ENCODE results near the gene CNN2.

CNN2 gene

DNA sequence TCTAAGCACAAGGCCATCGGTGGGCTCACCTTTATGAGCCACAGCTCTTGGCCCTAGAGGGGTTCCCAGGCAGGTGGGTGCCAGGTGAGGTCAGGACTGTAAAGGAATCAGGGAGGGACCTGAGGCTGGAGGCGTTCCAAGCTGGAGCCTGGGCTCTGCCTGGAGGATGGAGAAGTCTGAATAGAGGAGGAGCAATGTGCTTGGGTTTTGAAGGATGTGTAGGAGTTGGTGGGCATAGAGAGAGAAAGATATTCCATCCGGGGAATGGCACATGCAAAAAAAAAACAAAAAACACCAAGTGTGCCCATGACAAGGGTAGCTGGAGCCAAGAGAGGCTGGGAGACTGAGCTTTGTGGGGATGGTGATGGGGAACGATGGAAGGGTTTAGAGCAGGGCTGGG lies 23.8 kb upstream of the CNN2 start:
- H3K18ac ChIP-seq (ENCODE audit: low read length) = no peak overlapping the region
- no peak overlapping the region for H3K4me3 ChIP-seq (ENCODE audit: low read length)
- no peak overlapping the region for H3K56ac ChIP-seq (ENCODE audit: low read length)
- no peak overlapping the region for H2BK120ac ChIP-seq (ENCODE audit: low read depth, low read length)
- no CpG with 5 or more reads among the region's 4 CpGs for WGBS (ENCODE audit: extremely low coverage, insufficient coverage, low lambda C conversion rate)
- no peak overlapping the region for H3K27ac ChIP-seq (ENCODE audit: low read depth, low read length)
- DNase-seq = no peak
- H3K79me2 ChIP-seq (ENCODE audit: control insufficient read depth, insufficient read depth, low read length) = no peaks in the 10 kb centered on the region
- no peak overlapping the region for H3K4me2 ChIP-seq (ENCODE audit: low read length)
- H3K4me1 ChIP-seq (ENCODE audit: control insufficient read depth, low read depth, low read length) = no peaks in the 10 kb centered on the region
- H2BK15ac ChIP-seq (replicated peaks; ENCODE audit: low read depth) = no peak overlapping the region
- H3K79me1 ChIP-seq (ENCODE audit: low read length) = no peaks in the 10 kb centered on the region
- H3K36me3 ChIP-seq (ENCODE audit: control insufficient read depth, insufficient read depth, low read length) = no peaks in the 10 kb centered on the region
- no peak overlapping the region for H2BK5ac ChIP-seq (ENCODE audit: low read length)
- no peak overlapping the region for H4K5ac ChIP-seq (ENCODE audit: low read length)
- H4K8ac ChIP-seq (ENCODE audit: low read depth, low read length) = no peak overlapping the region
- H3K9ac ChIP-seq (ENCODE audit: low read length) = no peak overlapping the region
- H2AK5ac ChIP-seq (ENCODE audit: low read length) = no peak overlapping the region
- no peak overlapping the region for H3K23ac ChIP-seq (ENCODE audit: low read length)
- peaks cover 5% of the 10 kb centered on the region for H3K27me3 ChIP-seq (ENCODE audit: insufficient read depth, low read length, poor library complexity)
- no peak overlapping the region for H3K4ac ChIP-seq (ENCODE audit: low read depth, low read length)

GRCh38 chr19:1003283-1003682 lies 23.1 kb upstream of the CNN2 start:
- Histone ChIP-seq H3K4me1 (ENCODE audit: control insufficient read depth, low read depth, low read length) (no peaks in the 10 kb centered on the region), H3K4me2 (ENCODE audit: low read length) (no peak overlapping the region), H3K9ac (ENCODE audit: low read length) (no peak overlapping the region), H3K27ac (ENCODE audit: low read depth, low read length) (no peak overlapping the region), H4K8ac (ENCODE audit: low read depth, low read length) (no peak overlapping the region), H3K23ac (ENCODE audit: low read length) (no peak overlapping the region), H3K79me2 (ENCODE audit: control insufficient read depth, insufficient read depth, low read length) (no peaks in the 10 kb centered on the region), H2BK120ac (ENCODE audit: low read depth, low read length) (no peak overlapping the region), H2BK5ac (ENCODE audit: low read length) (no peak overlapping the region), H3K56ac (ENCODE audit: low read length) (no peak overlapping the region), H4K5ac (ENCODE audit: low read length) (no peak overlapping the region), H3K79me1 (ENCODE audit: low read length) (no peaks in the 10 kb centered on the region), H3K36me3 (ENCODE audit: control insufficient read depth, insufficient read depth, low read length) (no peaks in the 10 kb centered on the region), H3K27me3 (ENCODE audit: insufficient read depth, low read length, poor library complexity) (peaks cover 5% of the 10 kb centered on the region), H3K4ac (ENCODE audit: low read depth, low read length) (no peak overlapping the region), H3K18ac (ENCODE audit: low read length) (no peak overlapping the region), H2BK15ac (replicated peaks; ENCODE audit: low read depth) (no peak overlapping the region), H2AK5ac (ENCODE audit: low read length) (no peak overlapping the region), H3K4me3 (ENCODE audit: low read length) (no peak overlapping the region)
- no CpG with 5 or more reads among the region's 37 CpGs for WGBS (ENCODE audit: extremely low coverage, insufficient coverage, low lambda C conversion rate)
- DNase-seq = no peak

DNA sequence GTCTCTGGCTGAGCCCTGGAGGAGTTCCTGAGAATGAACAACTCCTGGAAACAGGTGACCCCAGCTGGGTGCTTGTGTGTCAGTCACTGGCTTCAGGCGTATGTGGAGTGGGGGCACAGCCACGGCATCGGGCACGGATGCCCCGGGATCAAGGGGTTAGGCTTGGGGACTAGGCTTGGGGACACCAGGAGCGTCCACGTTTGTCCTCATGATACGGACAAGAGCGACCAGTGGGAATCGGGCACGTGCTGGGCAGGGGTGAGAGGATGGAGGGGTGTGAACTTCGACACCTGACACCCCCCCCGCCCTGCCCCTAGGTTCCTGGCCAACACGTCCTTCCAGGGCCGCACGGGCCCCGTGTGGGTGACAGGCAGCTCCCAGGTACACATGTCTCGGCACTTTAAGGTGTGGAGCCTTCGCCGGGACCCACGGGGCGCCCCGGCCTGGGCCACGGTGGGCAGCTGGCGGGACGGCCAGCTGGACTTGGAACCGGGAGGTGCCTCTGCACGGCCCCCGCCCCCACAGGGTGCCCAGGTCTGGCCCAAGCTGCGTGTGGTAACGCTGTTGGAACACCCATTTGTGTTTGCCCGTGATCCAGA lies 22.1 kb upstream of the CNN2 start:
- DNase-seq = no peak
- no peak overlapping the region for H3K27ac ChIP-seq (ENCODE audit: low read depth, low read length)
- H3K79me1 ChIP-seq (ENCODE audit: low read length) = no peaks in the 10 kb centered on the region
- H3K23ac ChIP-seq (ENCODE audit: low read length) = no peak overlapping the region
- H4K5ac ChIP-seq (ENCODE audit: low read length) = no peak overlapping the region
- no peak overlapping the region for H2AK5ac ChIP-seq (ENCODE audit: low read length)
- H3K56ac ChIP-seq (ENCODE audit: low read length) = no peak overlapping the region
- no peak overlapping the region for H3K4me2 ChIP-seq (ENCODE audit: low read length)
- no peaks in the 10 kb centered on the region for H3K79me2 ChIP-seq (ENCODE audit: control insufficient read depth, insufficient read depth, low read length)
- no peak overlapping the region for H2BK15ac ChIP-seq (replicated peaks; ENCODE audit: low read depth)
- H4K8ac ChIP-seq (ENCODE audit: low read depth, low read length) = no peak overlapping the region
- H3K27me3 ChIP-seq (ENCODE audit: insufficient read depth, low read length, poor library complexity) = peaks cover 5% of the 10 kb centered on the region
- H3K9ac ChIP-seq (ENCODE audit: low read length) = no peak overlapping the region
- no peaks in the 10 kb centered on the region for H3K4me1 ChIP-seq (ENCODE audit: control insufficient read depth, low read depth, low read length)
- H3K4ac ChIP-seq (ENCODE audit: low read depth, low read length) = no peak overlapping the region
- H2BK120ac ChIP-seq (ENCODE audit: low read depth, low read length) = no peak overlapping the region
- H3K36me3 ChIP-seq (ENCODE audit: control insufficient read depth, insufficient read depth, low read length) = no peaks in the 10 kb centered on the region
- no CpG with 5 or more reads among the region's 32 CpGs for WGBS (ENCODE audit: extremely low coverage, insufficient coverage, low lambda C conversion rate)
- no peak overlapping the region for H3K4me3 ChIP-seq (ENCODE audit: low read length)
- no peak overlapping the region for H2BK5ac ChIP-seq (ENCODE audit: low read length)
- H3K18ac ChIP-seq (ENCODE audit: low read length) = no peak overlapping the region

- Histone ChIP-seq H3K9ac (ENCODE audit: low read length) (no peak overlapping the region), H3K4me2 (ENCODE audit: low read length) (no peak overlapping the region), H3K4ac (ENCODE audit: low read depth, low read length) (no peak overlapping the region), H3K27ac (ENCODE audit: low read depth, low read length) (no peak overlapping the region), H3K79me2 (ENCODE audit: control insufficient read depth, insufficient read depth, low read length) (no peaks in the 10 kb centered on the region), H4K8ac (ENCODE audit: low read depth, low read length) (no peak overlapping the region), H2AK5ac (ENCODE audit: low read length) (no peak overlapping the region), H2BK15ac (replicated peaks; ENCODE audit: low read depth) (no peak overlapping the region), H3K36me3 (ENCODE audit: control insufficient read depth, insufficient read depth, low read length) (no peaks in the 10 kb centered on the region), H3K4me3 (ENCODE audit: low read length) (no peak overlapping the region), H4K5ac (ENCODE audit: low read length) (no peak overlapping the region), H3K23ac (ENCODE audit: low read length) (no peak overlapping the region), H3K79me1 (ENCODE audit: low read length) (no peaks in the 10 kb centered on the region), H3K4me1 (ENCODE audit: control insufficient read depth, low read depth, low read length) (no peaks in the 10 kb centered on the region), H2BK120ac (ENCODE audit: low read depth, low read length) (no peak overlapping the region), H2BK5ac (ENCODE audit: low read length) (no peak overlapping the region), H3K27me3 (ENCODE audit: insufficient read depth, low read length, poor library complexity) (peaks cover 5% of the 10 kb centered on the region), H3K18ac (ENCODE audit: low read length) (no peak overlapping the region), H3K56ac (ENCODE audit: low read length) (no peak overlapping the region)
- no CpG with 5 or more reads among the region's 70 CpGs for WGBS (ENCODE audit: extremely low coverage, insufficient coverage, low lambda C conversion rate)
- no peak for DNase-seq
Measured at GRCh38 chr19:1004803-1005664, 21.4 kb upstream of the CNN2 start.

GRCh38 chr19:1006711-1007398 lies 19.6 kb upstream of the CNN2 start:
- H2BK5ac ChIP-seq (ENCODE audit: low read length) = no peak overlapping the region
- H2BK120ac ChIP-seq (ENCODE audit: low read depth, low read length) = no peak overlapping the region
- no peak overlapping the region for H3K4ac ChIP-seq (ENCODE audit: low read depth, low read length)
- no peak for DNase-seq
- H3K27me3 ChIP-seq (ENCODE audit: insufficient read depth, low read length, poor library complexity) = no peaks in the 10 kb centered on the region
- WGBS (ENCODE audit: extremely low coverage, insufficient coverage, low lambda C conversion rate) = no CpG with 5 or more reads among the region's 27 CpGs
- no peak overlapping the region for H4K8ac ChIP-seq (ENCODE audit: low read depth, low read length)
- no peaks in the 10 kb centered on the region for H3K4me1 ChIP-seq (ENCODE audit: control insufficient read depth, low read depth, low read length)
- H3K56ac ChIP-seq (ENCODE audit: low read length) = no peak overlapping the region
- H3K4me3 ChIP-seq (ENCODE audit: low read length) = no peak overlapping the region
- no peak overlapping the region for H2BK15ac ChIP-seq (replicated peaks; ENCODE audit: low read depth)
- H3K79me1 ChIP-seq (ENCODE audit: low read length) = no peaks in the 10 kb centered on the region
- no peak overlapping the region for H2AK5ac ChIP-seq (ENCODE audit: low read length)
- H3K36me3 ChIP-seq (ENCODE audit: control insufficient read depth, insufficient read depth, low read length) = no peaks in the 10 kb centered on the region
- no peak overlapping the region for H3K27ac ChIP-seq (ENCODE audit: low read depth, low read length)
- no peak overlapping the region for H4K5ac ChIP-seq (ENCODE audit: low read length)
- no peak overlapping the region for H3K4me2 ChIP-seq (ENCODE audit: low read length)
- H3K18ac ChIP-seq (ENCODE audit: low read length) = no peak overlapping the region
- H3K79me2 ChIP-seq (ENCODE audit: control insufficient read depth, insufficient read depth, low read length) = no peaks in the 10 kb centered on the region
- no peak overlapping the region for H3K23ac ChIP-seq (ENCODE audit: low read length)
- no peak overlapping the region for H3K9ac ChIP-seq (ENCODE audit: low read length)
